HepG2 (cell line): ENCODE measurements around the gene FBXO9. TPM values are rescaled to one million over a fixed set of nuclear protein-coding genes. Genes with fewer than 3 reads are reported as not detected.

Source experiments
- ATAC-seq: fragments of 200-7000 bp; cut with Tn5 transposase; 3 replicates; pipeline ENCODE4 v1.9.1; 2020; ENCODE audit warnings: mild to moderate bottlenecking, moderate library complexity
- BruUV-seq: library from RNA; stranded (reverse); fragments of 400-500 nt; replicated peaks from 2 replicates; lab custom pipeline; 2021; lab: Mats Ljungman, UMichigan
- CTCF ChIA-PET: fragments of 300-600 bp; formaldehyde crosslinking; extraction: SDS; loops from one replicate; lab custom pipeline; 2021; ENCODE audit warnings: low total read pairs, inconsistent platforms, low intra/inter-chr PET ratio; lab: Yijun Ruan, JAX
- POLR2A ChIA-PET: fragments of 350-600 bp; sonication (Branson Sonifier 250); formaldehyde crosslinking; loops from one replicate; lab custom pipeline; 2020; ENCODE audit warnings: antibody characterized with exemption, inconsistent platforms; lab: Yijun Ruan, JAX
- DNase-seq: peaks from one replicate; pipeline ENCODE4 v3.0.0-alpha.2; 2015; ENCODE audit warnings: low spot score
- FAIRE-seq: peaks from 3 replicates; lab custom pipeline; 2011; peaks lifted over from hg19 to GRCh38; lab: Jason Lieb, UNC
- H2AFZ ChIP-seq: one replicate; pipeline ENCODE4 v1.6.1; 2011; ENCODE audit warnings: low read length, inconsistent platforms
- H3K27ac ChIP-seq: fragments of 300-600 bp; 3 replicates; pipeline ENCODE4 v1.8.0; 2011; ENCODE audit warnings: mixed run types, mild to moderate bottlenecking, mixed read lengths, low read length, inconsistent platforms; ENCODE audit not compliant: insufficient read depth; ENCODE audit errors: extremely low read length
- H3K27me3 ChIP-seq, 2 experiments: fragments of 200-600 bp in 1 of 2; 2 replicates in 1 of 2; 3 replicates in 1 of 2; pipeline versions ENCODE4 v1.6.0 to v1.8.0; 2011; ENCODE audit warnings: low read length in 2 of 2, mild to moderate bottlenecking in 2 of 2, moderate library complexity in 2 of 2, inconsistent platforms in 1 of 2; ENCODE audit not compliant: insufficient read depth in 2 of 2, control insufficient read depth in 1 of 2
- H3K36me3 ChIP-seq, 2 experiments: fragments of 200-600 bp in 1 of 2; replicated peaks in 1 of 2; 2 replicates in 1 of 2; 3 replicates in 1 of 2; pipeline versions ENCODE4 v1.5.1 to v1.8.0; 2011; ENCODE audit warnings: low read length in 2 of 2, inconsistent platforms in 1 of 2; ENCODE audit not compliant: insufficient read depth in 2 of 2, control insufficient read depth in 1 of 2
- H3K4me1 ChIP-seq: 2 replicates; pipeline ENCODE4 v1.5.1; 2012; ENCODE audit warnings: low read length, inconsistent platforms; ENCODE audit not compliant: insufficient read depth
- H3K4me2 ChIP-seq: 2 replicates; pipeline ENCODE4 v1.6.0; 2011; ENCODE audit warnings: low read depth, low read length, inconsistent platforms
- H3K4me3 ChIP-seq, 3 experiments: fragments of 200-600 bp in 1 of 3; sonication (generic), shearing (Covaris generic) in 1 of 3; replicated peaks in 1 of 3; 2 replicates each; pipeline ENCODE4 v1.5.1; 2011 to 2016; ENCODE audit warnings: low read length in 3 of 3, inconsistent platforms in 2 of 3, low read depth in 2 of 3, mild to moderate bottlenecking in 2 of 3, control low read depth in 1 of 3, mixed read lengths in 1 of 3; ENCODE audit not compliant: insufficient read depth in 1 of 3
- H3K79me2 ChIP-seq: one replicate; pipeline ENCODE4 v1.6.1; 2011; ENCODE audit warnings: low read length, inconsistent platforms; ENCODE audit not compliant: insufficient read depth
- H3K9ac ChIP-seq: 2 replicates; pipeline ENCODE4 v1.6.0; 2011; ENCODE audit warnings: mild to moderate bottlenecking, low read depth, low read length, inconsistent platforms; ENCODE audit not compliant: insufficient read depth
- H3K9me3 ChIP-seq: 2 replicates; pipeline ENCODE4 v1.5.1; 2012; ENCODE audit warnings: mild to moderate bottlenecking, low read length
- H4K20me1 ChIP-seq: 2 replicates; pipeline ENCODE4 v1.6.0; 2011; ENCODE audit warnings: inconsistent platforms, mild to moderate bottlenecking, low read length, moderate library complexity; ENCODE audit not compliant: insufficient read depth
- E2F2 ChIP-seq: sonication (generic); formaldehyde crosslinking; IDR thresholded peaks from 2 replicates; pipeline ENCODE4 v1.4.0; 2020; ENCODE audit warnings: missing genetic modification reagents, borderline replicate concordance
- HOXA9 ChIP-seq: sonication (generic); formaldehyde crosslinking; IDR thresholded peaks from 2 replicates; pipeline ENCODE4 v1.8.1; 2022; ENCODE audit warnings: missing genetic modification reagents, mild to moderate bottlenecking, moderate library complexity, borderline replicate concordance
- HOXD1 ChIP-seq: sonication (generic); formaldehyde crosslinking; IDR thresholded peaks from 2 replicates; pipeline ENCODE4 v1.5.0; 2020; ENCODE audit warnings: missing genetic modification reagents
- NKX3-1 ChIP-seq: sonication (generic); formaldehyde crosslinking; IDR thresholded peaks from 2 replicates; pipeline ENCODE4 v1.5.0; 2020; ENCODE audit warnings: missing genetic modification reagents
- PCBP1 ChIP-seq: fragments of 200-400 bp; formaldehyde crosslinking; IDR thresholded peaks from 2 replicates; pipeline ENCODE4 v1.6.1; 2017; ENCODE audit warnings: mild to moderate bottlenecking, low read depth, low read length, borderline replicate concordance
- RCOR2 ChIP-seq: IDR thresholded peaks from 2 replicates; pipeline ENCODE4 v1.6.1; 2016; ENCODE audit warnings: missing biosample characterization, missing genetic modification reagents
- SIN3A ChIP-seq: IDR thresholded peaks from 2 replicates; pipeline ENCODE4 v1.6.1; 2011; ENCODE audit warnings: low read depth, mild to moderate bottlenecking, control low read depth, low read length, borderline replicate concordance
- TCF7L2 ChIP-seq: IDR thresholded peaks from 2 replicates; pipeline ENCODE4 v1.6.1; 2011; ENCODE audit warnings: mild to moderate bottlenecking, low read depth, low read length, moderate library complexity
- ZFP36 ChIP-seq: fragments of 150-350 bp; IDR thresholded peaks from 2 replicates; pipeline ENCODE4 v1.6.1; 2018; ENCODE audit warnings: borderline replicate concordance, low read length, low read depth; ENCODE audit not compliant: partially characterized antibody
- ZFP41 ChIP-seq: sonication (generic); formaldehyde crosslinking; IDR thresholded peaks from 2 replicates; pipeline ENCODE4 v1.4.0; 2020; ENCODE audit warnings: mild to moderate bottlenecking, missing genetic modification reagents, borderline replicate concordance
- ZKSCAN5 ChIP-seq: sonication (generic); formaldehyde crosslinking; IDR thresholded peaks from 2 replicates; pipeline ENCODE4 v1.5.1; 2020; ENCODE audit warnings: mild to moderate bottlenecking, missing genetic modification reagents
- ZNF282 ChIP-seq: fragments of 450-650 bp; IDR thresholded peaks from 2 replicates; pipeline ENCODE4 v1.6.1; 2018; ENCODE audit not compliant: partially characterized antibody
- ZNF34 ChIP-seq: sonication (generic); formaldehyde crosslinking; IDR thresholded peaks from 2 replicates; pipeline ENCODE4 v1.4.0; 2020; ENCODE audit warnings: mild to moderate bottlenecking, missing genetic modification reagents, borderline replicate concordance
- ZNF343 ChIP-seq: sonication (generic); formaldehyde crosslinking; IDR thresholded peaks from 2 replicates; pipeline ENCODE4 v1.4.0; 2020; ENCODE audit warnings: mild to moderate bottlenecking, missing genetic modification reagents
- ZNF546 ChIP-seq: sonication (generic); formaldehyde crosslinking; conservative IDR thresholded peaks from 2 replicates; pipeline ENCODE4 v1.8.1; 2023; ENCODE audit warnings: mild to moderate bottlenecking, missing genetic modification reagents
- ZNF598 ChIP-seq: sonication (generic); formaldehyde crosslinking; IDR thresholded peaks from 2 replicates; pipeline ENCODE4 v1.5.1; 2020; ENCODE audit warnings: mild to moderate bottlenecking, missing genetic modification reagents, borderline replicate concordance
- WGBS: methylation state at CpG from one replicate; pipeline ENCODE4 v1.1.6; 2017; ENCODE audit warnings: low lambda C conversion rate; 5-methylcytosine and 5-hydroxymethylcytosine counted together
- in situ Hi-C: cut with HindIII; loops from 2 replicates; pipeline ENCODE4 v1.10.0; 2017; ENCODE audit warnings: low pct_unique_long_range_greater_than_20kb; ENCODE audit not compliant: extremely low pct_ligation_motif_present
- intact Hi-C: fragments of 100-400 bp; cut with micrococcal nuclease; formaldehyde crosslinking; loops from one replicate; pipeline ENCODE4 v1.10.0; 2022; ENCODE audit not compliant: unreplicated experiment
- polyA plus RNA-seq, 8 experiments: library from polyadenylated mRNA; depleted of rRNA in 3 of 8; stranded (reverse) in 7 of 8; unstranded in 1 of 8; fragments of >200 nt; fragmentation: Illumina TruSeq in 4 of 8; extraction: Trizol in 4 of 8; gene quantifications; 2 replicates each; pipeline versions ENCODE4 v1.2.1 to v1.2.3, GENCODE V29; 2011 to 2016; ENCODE audit warnings: low read depth in 4 of 8, missing spikeins in 1 of 8, mixed read lengths in 1 of 8; ENCODE audit not compliant: insufficient read depth in 1 of 8
- total RNA-seq, 5 experiments: library from RNA; depleted of rRNA; stranded (reverse); fragments of >200 nt; fragmentation: Illumina TruSeq; extraction: Trizol; gene quantifications; 2 replicates each; pipeline ENCODE4 v1.2.3, GENCODE V29; 2016; ENCODE audit warnings: low read depth in 1 of 5
- TF ChIP-seq, protein P1 (sequence below), 2 experiments: sonication (generic) in 1 of 2; formaldehyde crosslinking in 1 of 2; IDR thresholded peaks; 2 replicates each; pipeline versions ENCODE4 v1.5.1 to v1.6.1; 2011 to 2020; ENCODE audit warnings: borderline replicate concordance in 1 of 2, low read depth in 1 of 2, low read length in 1 of 2, mild to moderate bottlenecking in 1 of 2, missing genetic modification reagents in 1 of 2, moderate library complexity in 1 of 2

The FBXO9 gene
- total and polyA plus RNA-seq, 2 of the 13 experiments (the other 11 are each of a cell fraction or from before 2014, with no cell fraction given) = 64.3 to 98.4 TPM

DNA sequence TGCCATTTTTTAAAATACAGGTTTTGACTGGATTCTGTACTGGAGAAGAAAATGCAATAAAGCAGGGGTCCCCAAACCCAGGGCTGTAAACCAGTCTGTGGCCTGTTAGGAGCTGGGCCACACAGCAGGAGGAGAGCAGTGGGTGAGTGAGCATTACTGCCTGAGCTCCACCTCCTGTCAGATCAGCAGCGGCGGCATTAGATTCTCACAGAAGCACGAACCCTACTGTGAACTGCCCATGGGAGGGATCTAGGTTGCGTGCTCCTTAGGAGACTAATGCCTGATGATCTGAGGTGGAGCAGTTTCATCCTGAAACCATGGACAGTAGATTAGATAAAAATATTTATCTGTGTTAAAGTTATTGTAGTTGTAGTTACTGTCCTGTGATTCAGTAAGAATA, 21.1 kb upstream of the FBXO9 start:
- CTCF ChIA-PET = no interaction called here
- Histone ChIP-seq H3K9me3 (no peaks in the 10 kb centered on the region), H3K36me3 (peaks cover 14 to 26% of the 10 kb centered on the region in 2 experiments), H3K4me3 (no peak overlapping the region), H3K9ac (no peak overlapping the region), H3K79me2 (no peaks in the 10 kb centered on the region), H3K4me1 (peaks cover 10% of the 10 kb centered on the region; the same call in 1 of the 2 replicates), H3K27me3 (no peaks in the 10 kb centered on the region), H4K20me1 (no peaks in the 10 kb centered on the region), H3K4me2 (no peak overlapping the region), H2AFZ (no peak overlapping the region), H3K27ac (no peak overlapping the region)
- DNase-seq (no peak), FAIRE-seq (no peak), ATAC-seq (no peak)
- in situ Hi-C loops = no loop called here
- WGBS = 97% methylated on average over 4 of the region's 4 CpGs
- POLR2A ChIA-PET = no interaction called here
- no TSS peak for BruUV-seq
- no peak for TF ChIP-seq ZFP41 (CRISPR knock-in tag)
- TF ChIP-seq NKX3-1 (CRISPR knock-in tag) = no peak
- TF ChIP-seq ZNF598 = no peak
- TF ChIP-seq, all 625 proteins: peak for 0
- intact Hi-C loops = no loop called here

DNA sequence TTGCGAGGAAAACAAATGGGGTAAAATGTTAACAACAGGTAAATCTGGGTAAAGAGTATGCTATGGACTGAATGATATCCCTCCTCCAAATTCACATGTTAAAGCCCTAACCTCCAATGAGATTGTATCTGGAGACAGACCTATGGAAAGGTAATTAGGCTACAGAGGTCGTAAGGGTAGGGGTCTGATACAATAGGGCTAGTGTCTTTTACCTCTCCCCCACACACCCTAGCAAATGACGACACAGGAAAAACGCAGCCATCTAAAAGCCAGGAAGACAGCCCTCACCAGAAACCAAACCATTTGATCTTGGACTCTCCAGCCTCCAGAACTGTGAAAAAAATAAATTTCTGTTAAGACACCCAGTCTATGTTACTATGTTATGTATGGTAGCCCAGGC, 20.6 kb upstream of the FBXO9 start:
- H3K4me1 ChIP-seq = peaks cover 15% of the 10 kb centered on the region
- H3K9ac ChIP-seq = no peak overlapping the region
- H3K4me2 ChIP-seq = no peak overlapping the region
- H4K20me1 ChIP-seq = no peaks in the 10 kb centered on the region
- H3K4me3 ChIP-seq = no peak overlapping the region
- no peaks in the 10 kb centered on the region for H3K27me3 ChIP-seq
- intact Hi-C loops (no loop called here), in situ Hi-C loops (no loop called here)
- 66% methylated on average over 4 of the region's 4 CpGs for WGBS
- FAIRE-seq (peak; percentile 42), DNase-seq (no peak), ATAC-seq (no peak)
- peaks cover 11 to 21% of the 10 kb centered on the region in 2 experiments for H3K36me3 ChIP-seq
- ChIA-PET POLR2A (no interaction called here), CTCF (no interaction called here)
- H2AFZ ChIP-seq = no peak overlapping the region
- H3K9me3 ChIP-seq = no peaks in the 10 kb centered on the region
- H3K27ac ChIP-seq = no peak overlapping the region
- H3K79me2 ChIP-seq = no peaks in the 10 kb centered on the region
- no TSS peak for BruUV-seq
- TF ChIP-seq RCOR2 (no peak), PCBP1 (no peak), ZNF282 (no peak), ZFP36 (no peak), ZNF546 (CRISPR knock-in tag) (no peak), HOXA9 (CRISPR knock-in tag) (no peak), TCF7L2 (no peak), HOXD1 (CRISPR knock-in tag) (no peak), ZKSCAN5 (CRISPR knock-in tag) (no peak), E2F2 (CRISPR knock-in tag) (no peak), SIN3A (no peak), ZNF34 (CRISPR knock-in tag) (no peak), ZNF343 (CRISPR knock-in tag) (no peak)
- TF ChIP-seq, protein P1, sequence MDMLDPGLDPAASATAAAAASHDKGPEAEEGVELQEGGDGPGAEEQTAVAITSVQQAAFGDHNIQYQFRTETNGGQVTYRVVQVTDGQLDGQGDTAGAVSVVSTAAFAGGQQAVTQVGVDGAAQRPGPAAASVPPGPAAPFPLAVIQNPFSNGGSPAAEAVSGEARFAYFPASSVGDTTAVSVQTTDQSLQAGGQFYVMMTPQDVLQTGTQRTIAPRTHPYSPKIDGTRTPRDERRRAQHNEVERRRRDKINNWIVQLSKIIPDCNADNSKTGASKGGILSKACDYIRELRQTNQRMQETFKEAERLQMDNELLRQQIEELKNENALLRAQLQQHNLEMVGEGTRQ (IDR thresholded peaks at IDR 0.05; ENCODE audit: low read depth, low read length) = no peak
- TF ChIP-seq, protein P1 (CRISPR knock-in tag; IDR thresholded peaks at IDR 0.05; ENCODE audit: borderline replicate concordance) = no peak
